ENCODE data around the gene RIN3. TPM values are rescaled to one million over a fixed set of nuclear protein-coding genes. Genes with fewer than 3 reads are reported as not detected.

RIN3 gene
- total RNA-seq, 1 donor from 2014 or later: 70.6 TPM

DNA sequence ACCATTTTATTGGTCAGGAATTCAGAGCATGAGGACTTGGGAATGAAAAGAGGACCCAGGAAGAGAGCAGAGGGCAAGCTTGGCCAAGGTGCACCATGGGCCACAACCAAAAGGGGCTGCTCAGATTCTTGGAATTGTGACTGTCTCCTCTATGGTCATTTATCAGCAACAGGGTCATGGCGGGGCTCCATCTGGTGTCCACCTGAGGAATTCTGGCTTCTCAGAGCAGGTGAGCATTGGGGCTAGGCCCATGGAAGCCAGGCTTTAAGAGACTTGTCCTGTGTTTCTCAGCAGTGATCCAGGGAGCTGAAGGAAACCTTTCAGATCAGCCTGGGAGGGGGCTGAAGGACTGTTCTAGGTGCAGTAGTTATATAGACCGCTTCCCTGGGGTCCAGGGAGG, 2.6 kb upstream of the RIN3 start:
- TF ChIP-seq, protein P1, sequence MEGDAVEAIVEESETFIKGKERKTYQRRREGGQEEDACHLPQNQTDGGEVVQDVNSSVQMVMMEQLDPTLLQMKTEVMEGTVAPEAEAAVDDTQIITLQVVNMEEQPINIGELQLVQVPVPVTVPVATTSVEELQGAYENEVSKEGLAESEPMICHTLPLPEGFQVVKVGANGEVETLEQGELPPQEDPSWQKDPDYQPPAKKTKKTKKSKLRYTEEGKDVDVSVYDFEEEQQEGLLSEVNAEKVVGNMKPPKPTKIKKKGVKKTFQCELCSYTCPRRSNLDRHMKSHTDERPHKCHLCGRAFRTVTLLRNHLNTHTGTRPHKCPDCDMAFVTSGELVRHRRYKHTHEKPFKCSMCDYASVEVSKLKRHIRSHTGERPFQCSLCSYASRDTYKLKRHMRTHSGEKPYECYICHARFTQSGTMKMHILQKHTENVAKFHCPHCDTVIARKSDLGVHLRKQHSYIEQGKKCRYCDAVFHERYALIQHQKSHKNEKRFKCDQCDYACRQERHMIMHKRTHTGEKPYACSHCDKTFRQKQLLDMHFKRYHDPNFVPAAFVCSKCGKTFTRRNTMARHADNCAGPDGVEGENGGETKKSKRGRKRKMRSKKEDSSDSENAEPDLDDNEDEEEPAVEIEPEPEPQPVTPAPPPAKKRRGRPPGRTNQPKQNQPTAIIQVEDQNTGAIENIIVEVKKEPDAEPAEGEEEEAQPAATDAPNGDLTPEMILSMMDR (IDR thresholded peaks at IDR 0.05): no peak
- ATAC-seq (no peak), DNase-seq (no peak)
- Histone ChIP-seq H3K9me3 (no peaks in the 10 kb centered on the region), H3K4me3 (no peak overlapping the region), H3K27ac (no peak overlapping the region), H3K27me3 (ENCODE audit: low read depth) (no peaks in the 10 kb centered on the region), H3K36me3 (no peaks in the 10 kb centered on the region), H3K4me1 (peaks cover 47% of the 10 kb centered on the region)
- intact Hi-C loops (cut with DNase I): no loop called here

DNA sequence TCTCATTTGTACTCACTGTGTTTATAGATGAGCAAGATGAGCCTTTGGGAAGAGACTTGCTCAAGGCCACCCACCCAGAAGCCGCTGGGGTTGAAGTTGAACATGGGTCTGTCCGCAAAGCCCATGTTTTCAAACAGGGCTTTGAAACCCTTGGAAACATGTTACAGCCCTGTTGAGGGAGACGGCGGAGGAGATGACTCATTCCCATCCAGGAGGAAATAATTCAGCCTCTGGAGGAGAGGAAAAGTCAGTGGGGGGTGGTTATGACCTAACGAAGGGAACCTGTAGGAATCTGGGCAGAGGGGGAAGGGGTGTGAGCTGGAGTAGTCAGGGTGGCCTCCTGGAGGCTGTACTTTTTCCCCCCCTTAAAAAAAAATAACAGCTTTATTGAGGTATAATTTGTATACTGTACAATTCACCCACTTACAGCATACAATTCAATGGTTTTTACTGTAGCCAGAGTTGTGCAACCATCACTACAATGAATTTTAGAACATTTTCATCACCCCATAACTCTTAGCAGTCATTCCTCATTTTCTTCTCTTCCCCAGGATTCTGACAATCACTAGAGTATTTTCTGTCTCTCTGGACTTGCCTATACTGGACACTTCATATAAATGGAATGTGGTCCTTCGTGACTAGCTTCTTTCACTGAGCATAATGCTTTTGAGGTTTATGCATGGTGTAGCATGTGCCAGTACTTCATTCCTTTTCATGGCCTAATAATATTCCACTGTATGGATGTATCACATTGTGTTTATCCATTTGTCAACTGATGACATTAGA, 1.9 kb upstream of the RIN3 start:
- Histone ChIP-seq H3K36me3 (no peaks in the 10 kb centered on the region), H3K4me1 (peaks cover 47% of the 10 kb centered on the region), H3K4me3 (no peak overlapping the region), H3K9me3 (no peaks in the 10 kb centered on the region), H3K27ac (no peak overlapping the region), H3K27me3 (ENCODE audit: low read depth) (no peaks in the 10 kb centered on the region)
- DNase-seq (no peak), ATAC-seq (peak; percentile 3 to 43)
- intact Hi-C loops (cut with DNase I): no loop called here
- TF ChIP-seq, protein P1 (IDR thresholded peaks at IDR 0.05): no peak

DNA sequence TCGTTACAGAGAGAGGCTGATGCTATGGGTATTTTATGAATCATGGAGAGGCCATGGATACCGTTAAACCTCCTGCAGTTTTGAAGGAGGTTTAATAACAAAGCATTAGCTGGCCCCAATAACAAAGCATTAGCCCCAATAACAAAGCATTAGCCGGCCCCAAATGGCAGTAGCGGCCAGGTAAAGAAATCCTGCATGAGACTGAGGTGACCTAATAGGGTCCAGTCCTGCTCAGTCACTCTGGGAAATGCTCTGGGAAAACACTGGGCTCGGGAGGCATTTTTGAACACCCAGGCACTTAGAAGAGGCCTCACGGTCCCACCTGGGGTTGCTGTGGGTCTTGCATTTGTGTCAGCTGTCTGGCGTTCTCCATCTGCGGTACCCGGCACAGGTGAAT, 776 bp upstream of the RIN3 start:
- TF ChIP-seq, protein P1 (IDR thresholded peaks at IDR 0.05): no peak
- Histone ChIP-seq H3K27me3 (ENCODE audit: low read depth) (no peaks in the 10 kb centered on the region), H3K9me3 (no peaks in the 10 kb centered on the region), H3K27ac (peak overlapping the region; percentile 94), H3K36me3 (no peaks in the 10 kb centered on the region), H3K4me1 (peaks cover 52% of the 10 kb centered on the region), H3K4me3 (peak overlapping the region; percentile 76)
- ATAC-seq (no peak), DNase-seq (no peak)
- intact Hi-C loops (cut with DNase I): no loop called here

DNA sequence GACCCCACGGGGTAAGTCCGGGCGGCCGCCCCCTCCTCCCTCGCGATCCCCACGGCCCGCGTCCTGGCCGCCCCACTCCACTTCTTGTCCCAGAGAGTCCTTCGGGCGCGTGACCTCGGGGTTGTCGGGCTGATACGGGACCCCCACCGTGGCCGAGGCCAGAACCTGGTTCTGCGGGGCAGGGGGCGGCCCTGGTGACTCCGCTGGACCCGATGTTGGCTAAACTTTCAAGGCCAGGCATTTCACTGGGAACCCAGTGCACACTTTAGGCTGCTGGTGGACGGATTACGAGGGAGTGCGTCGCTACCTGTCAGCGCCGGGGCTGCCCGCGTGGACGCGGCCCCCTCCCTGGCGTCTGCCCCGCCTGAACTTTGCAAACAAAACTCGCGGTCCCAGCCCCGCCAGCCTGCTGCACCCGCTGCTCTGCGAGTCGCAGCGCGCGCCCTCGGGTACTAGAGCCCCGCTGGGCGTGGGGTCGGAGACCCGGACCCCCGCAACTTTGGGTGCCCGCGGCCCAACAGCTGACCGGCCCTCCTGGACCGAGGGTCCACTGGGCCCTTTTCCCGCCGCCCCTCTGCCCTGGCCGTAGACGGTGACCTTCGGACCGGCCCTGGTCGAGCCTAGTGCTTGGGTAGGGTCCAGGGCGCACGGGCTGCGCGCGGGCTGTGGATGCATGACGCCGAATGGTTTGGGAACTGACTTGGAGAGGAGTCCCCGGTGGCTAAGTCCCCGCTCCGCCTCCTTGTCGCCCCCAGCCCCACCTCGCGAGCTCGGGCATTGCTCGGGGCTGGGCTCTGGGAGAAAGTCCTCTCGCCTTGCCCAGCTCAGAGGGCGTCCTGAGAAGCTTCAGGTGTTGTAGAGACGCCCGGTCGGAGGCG, 624 bp downstream of the RIN3 start:
- Histone ChIP-seq H3K27me3 (ENCODE audit: low read depth) (no peaks in the 10 kb centered on the region), H3K9me3 (no peaks in the 10 kb centered on the region), H3K27ac (peak overlapping the region; percentile 94), H3K4me1 (peaks cover 63% of the 10 kb centered on the region), H3K4me3 (peak overlapping the region; percentile 76), H3K36me3 (no peaks in the 10 kb centered on the region)
- TF ChIP-seq, protein P1 (IDR thresholded peaks at IDR 0.05): no peak
- ATAC-seq (peak; percentile 57 to 60), DNase-seq (peak; percentile 57)
- intact Hi-C loops (cut with DNase I): no loop called here

DNA sequence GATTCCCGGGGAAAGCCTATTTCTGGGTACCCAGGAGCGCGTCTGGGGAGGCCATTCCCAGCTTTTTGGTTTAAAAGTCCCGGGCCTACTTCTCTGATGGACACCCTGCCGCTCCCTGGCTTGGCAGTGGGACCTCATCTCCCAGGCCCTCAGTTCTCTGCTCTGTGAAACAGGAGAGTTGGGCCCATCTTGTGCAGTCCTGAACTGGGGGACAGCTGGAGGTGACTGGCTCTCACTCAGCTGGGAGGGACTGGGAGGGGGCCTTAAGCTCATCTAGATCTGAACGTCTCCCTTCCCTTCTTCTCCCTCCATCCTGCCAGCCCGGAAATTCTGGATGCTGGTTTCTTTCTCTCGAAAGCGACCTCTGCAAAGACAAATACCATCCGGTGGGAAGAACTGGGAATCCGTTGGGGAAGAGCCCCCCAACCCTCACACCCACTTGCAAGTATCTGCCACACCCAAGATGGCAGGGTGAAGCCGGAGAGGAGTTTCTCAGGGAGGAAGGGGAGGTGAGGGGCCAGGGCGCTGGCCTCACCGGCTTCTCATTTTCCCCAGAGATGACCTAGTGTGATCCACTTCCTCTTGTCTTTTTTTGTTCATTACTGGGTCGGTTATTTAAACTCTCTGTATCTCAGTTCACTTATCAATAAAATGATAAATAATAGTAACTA, 1.4 kb downstream of the RIN3 start:
- intact Hi-C loops (cut with DNase I): no loop called here
- peak overlapping the region; percentile 94 for H3K27ac ChIP-seq
- no peaks in the 10 kb centered on the region for H3K36me3 ChIP-seq
- H3K4me1 ChIP-seq: peaks cover 71% of the 10 kb centered on the region
- DNase-seq (peak; percentile 46), ATAC-seq (no peak)
- no peaks in the 10 kb centered on the region for H3K9me3 ChIP-seq
- no peaks in the 10 kb centered on the region for H3K27me3 ChIP-seq (ENCODE audit: low read depth)
- peak overlapping the region; percentile 76 for H3K4me3 ChIP-seq
- TF ChIP-seq, protein P1 (IDR thresholded peaks at IDR 0.05): no peak

All from lower lobe of right lung (tissue), 2 donors.